Esophagus muscularis mucosa (tissue), 4 donors: ENCODE results near the gene RPL11.

Experiments used
- EP300 ChIP-seq: sonication (generic); formaldehyde crosslinking; IDR thresholded peaks from one replicate; pipeline ENCODE4 v1.6.1; 2017; ENCODE audit warnings: antibody characterized with exemption
- POLR2A ChIP-seq: fragments of 450-650 bp; IDR thresholded peaks from one replicate; pipeline ENCODE4 v1.6.1; 2017; ENCODE audit warnings: antibody characterized with exemption, moderate library complexity, mild to moderate bottlenecking, low read depth
- TF ChIP-seq, protein P1 (sequence below), 3 experiments: fragments of 200-600 bp in 2 of 3; fragments of 450-650 bp in 1 of 3; sonication (generic) in 2 of 3; IDR thresholded peaks; one replicate each; pipeline ENCODE4 v1.5.1; 2017 to 2019; ENCODE audit warnings: antibody characterized with exemption in 3 of 3, mild to moderate bottlenecking in 2 of 3, moderate library complexity in 1 of 3

- TF ChIP-seq POLR2A (no peak), EP300 (no peak)
- TF ChIP-seq, protein P1, sequence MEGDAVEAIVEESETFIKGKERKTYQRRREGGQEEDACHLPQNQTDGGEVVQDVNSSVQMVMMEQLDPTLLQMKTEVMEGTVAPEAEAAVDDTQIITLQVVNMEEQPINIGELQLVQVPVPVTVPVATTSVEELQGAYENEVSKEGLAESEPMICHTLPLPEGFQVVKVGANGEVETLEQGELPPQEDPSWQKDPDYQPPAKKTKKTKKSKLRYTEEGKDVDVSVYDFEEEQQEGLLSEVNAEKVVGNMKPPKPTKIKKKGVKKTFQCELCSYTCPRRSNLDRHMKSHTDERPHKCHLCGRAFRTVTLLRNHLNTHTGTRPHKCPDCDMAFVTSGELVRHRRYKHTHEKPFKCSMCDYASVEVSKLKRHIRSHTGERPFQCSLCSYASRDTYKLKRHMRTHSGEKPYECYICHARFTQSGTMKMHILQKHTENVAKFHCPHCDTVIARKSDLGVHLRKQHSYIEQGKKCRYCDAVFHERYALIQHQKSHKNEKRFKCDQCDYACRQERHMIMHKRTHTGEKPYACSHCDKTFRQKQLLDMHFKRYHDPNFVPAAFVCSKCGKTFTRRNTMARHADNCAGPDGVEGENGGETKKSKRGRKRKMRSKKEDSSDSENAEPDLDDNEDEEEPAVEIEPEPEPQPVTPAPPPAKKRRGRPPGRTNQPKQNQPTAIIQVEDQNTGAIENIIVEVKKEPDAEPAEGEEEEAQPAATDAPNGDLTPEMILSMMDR (IDR thresholded peaks at IDR 0.05): no peak
Observed at GRCh38 chr1:23722652-23723051, 31.0 kb downstream of the RPL11 start.
